ENCODE data around the gene CES4A.
"Not testable (repeated sequence)": the region's sequence is repeated elsewhere in the genome, so short reads cannot be mapped to it uniquely, and the experiment has no call there.

Gene CES4A

DNA sequence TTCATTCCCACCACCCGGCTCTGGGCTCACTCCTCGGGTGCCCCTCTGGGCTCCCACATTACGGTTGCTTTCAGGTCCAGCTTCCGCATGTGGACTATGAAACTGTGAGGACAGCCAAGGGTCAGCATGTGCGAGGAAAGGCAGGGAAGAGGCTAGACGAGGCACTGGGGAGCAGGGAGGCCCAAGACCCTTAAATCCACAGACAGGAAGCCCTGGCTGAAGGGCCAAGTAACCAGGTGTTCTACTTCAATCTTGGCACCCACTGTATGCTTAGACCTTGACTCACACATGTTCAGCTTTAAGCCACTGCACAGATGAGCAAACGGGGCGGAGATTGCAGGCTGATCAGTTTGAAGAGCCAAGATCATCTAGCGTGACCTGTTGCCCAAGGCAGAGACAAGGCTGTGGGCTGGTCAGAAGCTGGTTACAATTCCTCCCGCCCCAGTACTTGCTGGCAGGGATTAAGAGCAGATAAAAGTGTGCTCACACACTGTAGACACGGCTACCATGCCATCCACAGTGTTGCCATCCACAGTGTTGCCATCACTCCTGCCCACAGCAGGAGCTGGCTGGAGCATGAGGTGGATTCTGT, at the start of gene CES4A:
TSS of gene CES4A (plus strand) at position 393 of the 592 bp plus-strand sequence. CDS start at position 577, 184 bp downstream.
- no peak for DNase-seq

DNA sequence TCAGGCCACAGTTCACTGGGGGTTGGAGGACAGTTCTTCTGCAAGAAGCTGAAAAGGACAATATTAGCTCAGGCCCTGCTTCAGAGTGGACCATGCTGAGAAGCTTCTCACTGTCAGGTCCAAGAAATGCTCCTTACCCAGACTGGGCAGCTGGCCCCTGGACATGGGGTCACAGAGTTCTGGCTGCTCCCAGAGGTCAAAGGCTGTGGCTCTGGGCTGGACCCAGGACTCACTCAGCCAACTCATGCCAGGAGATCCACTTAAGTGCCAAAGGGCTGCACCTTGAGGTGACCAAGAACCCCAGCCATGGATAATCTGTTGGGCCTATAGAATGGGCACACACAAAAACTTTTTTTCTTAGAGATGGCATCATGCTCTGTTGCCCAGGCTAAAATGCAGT, 49.0 kb upstream of the CES4A start:
- no peak for DNase-seq

DNA sequence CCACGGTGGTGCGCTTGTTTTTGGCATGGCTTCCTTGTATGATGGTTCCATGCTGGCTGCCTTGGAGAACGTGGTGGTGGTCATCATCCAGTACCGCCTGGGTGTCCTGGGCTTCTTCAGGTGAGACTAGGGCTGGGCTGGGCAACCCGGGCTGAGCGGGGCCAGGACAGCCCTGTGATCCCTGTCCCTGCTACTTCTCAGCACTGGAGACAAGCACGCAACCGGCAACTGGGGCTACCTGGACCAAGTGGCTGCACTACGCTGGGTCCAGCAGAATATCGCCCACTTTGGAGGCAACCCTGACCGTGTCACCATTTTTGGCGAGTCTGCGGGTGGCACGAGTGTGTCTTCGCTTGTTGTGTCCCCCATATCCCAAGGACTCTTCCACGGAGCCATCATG, 48.2 kb upstream of the CES4A start:
- DNase-seq: no peak

DNA sequence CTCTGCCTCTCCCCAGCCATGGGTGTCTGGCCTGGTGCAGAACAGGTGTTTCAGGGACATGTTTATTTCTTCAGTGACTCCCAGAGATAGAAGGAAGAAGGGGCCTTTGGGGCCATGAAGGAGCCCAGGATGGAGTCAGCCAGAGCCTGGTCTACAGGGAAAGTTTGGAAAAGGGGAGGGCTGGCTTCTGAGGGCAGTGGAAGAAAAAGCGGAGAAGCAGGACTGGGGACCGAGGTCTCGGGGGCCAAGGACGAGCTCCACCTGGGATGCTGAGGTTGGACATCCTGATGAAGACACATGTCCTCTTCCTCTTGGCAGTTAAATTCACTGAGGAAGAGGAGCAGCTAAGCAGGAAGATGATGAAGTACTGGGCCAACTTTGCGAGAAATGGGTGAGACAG, 45.4 kb upstream of the CES4A start:
- no peak for DNase-seq

DNA sequence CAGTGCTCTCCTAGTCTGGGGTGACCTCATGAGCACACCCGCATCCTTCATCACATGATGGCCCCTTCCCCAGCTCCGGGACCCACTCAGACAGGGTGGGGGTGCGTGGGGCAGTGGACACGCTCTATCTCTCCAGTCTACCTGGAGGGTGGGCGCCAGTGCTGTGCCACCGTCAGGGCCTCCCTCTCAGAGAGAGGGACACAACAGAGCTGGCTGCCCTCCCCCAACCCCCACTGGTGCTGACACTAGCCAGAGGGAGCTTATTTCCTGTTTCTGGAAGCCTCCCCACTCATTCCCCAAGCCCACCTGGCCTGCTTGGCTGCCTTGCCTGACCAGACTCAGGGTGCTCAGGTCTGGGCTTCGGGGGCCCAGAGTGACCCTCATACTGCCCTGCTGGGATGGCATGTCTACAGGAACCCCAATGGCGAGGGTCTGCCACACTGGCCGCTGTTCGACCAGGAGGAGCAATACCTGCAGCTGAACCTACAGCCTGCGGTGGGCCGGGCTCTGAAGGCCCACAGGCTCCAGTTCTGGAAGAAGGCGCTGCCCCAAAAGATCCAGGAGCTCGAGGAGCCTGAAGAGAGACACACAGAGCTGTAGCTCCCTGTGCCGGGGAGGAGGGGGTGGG, 44.8 kb upstream of the CES4A start:
- no peak for DNase-seq

DNA sequence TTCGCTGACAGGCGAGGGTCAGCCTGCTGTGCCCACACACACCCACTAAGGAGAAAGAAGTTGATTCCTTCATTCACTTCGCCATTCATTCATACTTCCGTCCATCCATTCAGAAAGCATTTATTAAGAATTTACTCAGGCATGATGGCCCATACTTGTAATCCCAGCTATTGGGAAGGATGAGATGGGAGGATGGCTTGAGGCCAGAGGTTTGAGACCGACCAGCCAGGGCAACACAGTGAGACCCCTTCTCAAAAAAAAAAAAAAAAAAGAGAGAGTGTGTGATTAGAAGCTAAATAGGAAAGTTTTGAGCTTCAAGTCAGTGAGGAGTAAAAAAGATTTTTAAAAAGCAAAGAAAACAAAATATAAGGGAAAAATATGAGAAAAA, 44.3 kb upstream of the CES4A start:
- no peak for DNase-seq

DNA sequence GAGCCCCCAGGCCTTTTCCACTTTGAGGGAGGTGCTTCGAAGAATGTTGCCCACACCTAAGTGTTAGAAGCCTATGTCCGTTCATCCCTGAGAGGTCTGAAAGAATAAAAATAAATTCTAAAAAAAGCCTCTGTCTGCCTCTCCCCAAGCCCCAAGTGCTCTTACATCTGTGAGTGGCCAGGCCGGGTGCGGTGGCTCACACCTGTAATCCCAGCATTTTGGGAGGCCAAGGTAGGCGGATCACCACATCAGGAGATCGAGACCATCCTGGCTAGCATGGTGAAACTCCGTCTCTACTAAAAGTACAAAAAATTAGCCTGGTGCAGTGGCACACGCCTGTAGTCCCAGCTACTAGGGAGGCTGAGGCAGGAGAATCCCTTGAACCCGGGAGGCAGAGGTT, 43.4 kb upstream of the CES4A start:
- DNase-seq: not testable (repeated sequence)

DNA sequence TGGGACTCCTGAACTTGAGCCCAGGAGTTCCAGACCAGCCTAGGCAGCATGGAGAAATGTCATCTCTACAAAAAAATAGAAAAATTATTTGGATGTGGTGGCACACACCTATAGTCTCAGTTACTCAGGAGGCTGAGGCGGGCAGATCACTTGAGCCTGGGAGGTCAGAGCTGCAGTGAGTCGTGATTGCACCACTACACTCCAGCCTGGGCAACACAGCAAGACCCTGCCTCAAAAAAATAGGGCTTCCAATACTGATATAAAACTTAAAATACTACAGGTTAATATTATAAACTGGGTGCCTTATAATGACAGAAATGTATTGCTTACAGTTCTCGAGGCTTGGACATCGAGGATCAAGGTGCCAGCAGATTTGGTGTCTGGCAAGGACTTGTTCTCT, 42.5 kb upstream of the CES4A start:
- DNase-seq: no peak

DNA sequence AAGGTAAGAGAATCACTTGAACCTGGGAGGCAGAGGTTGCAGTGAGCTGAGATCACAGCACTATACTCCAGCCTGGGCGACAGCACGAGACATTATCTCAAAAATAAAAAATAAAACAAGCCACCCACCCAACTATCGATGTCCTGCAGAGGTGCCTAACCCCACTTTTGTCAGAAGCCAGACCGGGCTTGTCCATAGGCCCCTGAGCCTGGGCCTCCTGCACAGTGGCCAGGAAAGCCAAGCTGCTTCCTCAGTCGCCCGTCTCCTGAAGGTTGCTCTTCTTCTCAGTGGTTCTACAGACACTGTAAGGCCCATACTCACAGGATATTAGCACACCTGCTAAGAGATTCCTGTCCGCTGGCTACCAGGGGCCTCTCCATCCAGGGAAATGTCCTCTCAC, 41.8 kb upstream of the CES4A start:
- DNase-seq: no peak

DNA sequence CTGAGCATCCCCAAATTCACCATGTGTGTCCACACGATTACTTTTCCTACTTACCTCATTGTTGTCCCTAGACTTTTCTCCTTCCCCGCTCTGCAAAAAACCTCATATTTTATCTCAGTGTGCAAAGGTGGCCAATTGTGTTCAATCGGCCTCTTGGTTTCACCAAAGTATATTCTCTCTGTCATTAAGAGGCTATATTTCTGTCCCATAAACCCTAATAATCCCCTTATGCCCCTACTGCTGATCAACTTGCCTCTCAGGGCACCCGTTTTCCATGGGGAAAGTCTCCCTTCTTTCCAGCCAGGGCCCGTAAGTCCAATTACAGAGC, 41.5 kb upstream of the CES4A start:
- DNase-seq: no peak

DNA sequence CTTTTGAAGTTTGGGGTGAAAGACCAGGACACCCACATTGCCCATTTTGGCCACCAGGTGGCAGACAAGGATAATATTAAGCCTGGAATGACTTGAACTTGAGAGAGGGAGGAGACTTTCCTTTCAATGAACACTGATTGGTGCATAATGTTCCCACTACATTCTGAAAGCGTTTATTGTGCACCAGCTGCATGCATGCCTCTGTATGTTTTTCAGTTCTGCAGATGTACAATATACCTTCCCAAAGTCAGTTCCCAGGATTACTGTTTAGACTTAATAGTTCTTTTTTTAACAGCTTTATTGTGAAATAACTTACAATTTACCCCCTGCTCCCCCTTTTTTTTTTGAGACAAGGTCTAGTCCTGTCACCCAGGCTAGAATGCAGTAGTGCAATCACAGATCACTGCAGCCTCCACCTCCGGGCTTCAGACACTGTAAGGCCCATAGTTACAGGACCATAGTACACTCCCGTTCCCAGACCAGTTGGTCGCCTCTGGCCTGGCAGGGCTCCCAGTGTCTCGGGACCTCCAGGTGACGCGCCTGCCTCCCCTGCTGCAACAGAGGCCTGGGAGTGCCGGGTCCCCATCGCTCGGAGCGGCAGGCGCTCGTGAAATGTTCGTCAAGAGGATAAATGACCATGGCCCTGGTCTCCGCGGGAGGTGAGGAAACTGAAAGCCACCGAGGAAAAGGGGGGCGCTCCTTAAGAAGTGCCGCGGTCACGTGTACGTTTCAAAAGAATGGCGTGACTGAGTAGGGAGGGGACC, 40.9 kb upstream of the CES4A start:
- peak; percentile 61 to 86 (median 79) for DNase-seq

DNA sequence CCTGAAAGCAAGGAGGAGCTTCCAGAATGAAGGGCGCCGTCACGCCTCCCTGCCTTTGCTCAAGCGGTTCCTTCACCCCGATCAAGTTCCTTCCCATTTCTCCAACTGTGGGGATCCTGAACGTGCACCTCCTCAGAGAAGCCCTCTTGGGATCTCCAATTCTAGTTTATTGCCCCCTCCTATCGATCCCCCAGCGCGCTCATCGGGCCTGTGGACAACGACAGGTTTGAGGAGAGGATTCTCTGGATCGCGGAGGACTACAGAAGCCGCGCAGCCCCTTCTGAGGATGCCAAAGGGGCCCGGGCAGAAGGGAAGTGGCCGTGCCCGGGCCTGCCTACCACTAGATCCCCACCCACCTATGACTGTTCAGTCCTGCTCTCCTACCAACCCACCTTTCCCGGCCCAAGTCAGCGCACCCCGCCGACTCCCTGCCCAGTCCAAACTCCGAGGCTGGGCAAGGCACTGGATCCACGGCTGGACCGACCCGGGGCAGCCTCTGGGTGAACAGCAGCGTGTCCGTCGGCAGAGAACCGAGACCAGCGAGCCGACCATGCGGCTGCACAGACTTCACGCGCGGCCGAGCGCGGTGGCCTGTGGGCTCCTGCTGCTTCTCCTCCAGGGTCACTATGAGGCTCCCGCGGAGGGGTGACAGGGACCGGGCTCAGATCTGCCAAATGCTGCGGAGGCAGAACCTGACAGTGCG, 40.1 kb upstream of the CES4A start:
- peak in 1 of 6 experiments; percentile 22 for DNase-seq

DNA sequence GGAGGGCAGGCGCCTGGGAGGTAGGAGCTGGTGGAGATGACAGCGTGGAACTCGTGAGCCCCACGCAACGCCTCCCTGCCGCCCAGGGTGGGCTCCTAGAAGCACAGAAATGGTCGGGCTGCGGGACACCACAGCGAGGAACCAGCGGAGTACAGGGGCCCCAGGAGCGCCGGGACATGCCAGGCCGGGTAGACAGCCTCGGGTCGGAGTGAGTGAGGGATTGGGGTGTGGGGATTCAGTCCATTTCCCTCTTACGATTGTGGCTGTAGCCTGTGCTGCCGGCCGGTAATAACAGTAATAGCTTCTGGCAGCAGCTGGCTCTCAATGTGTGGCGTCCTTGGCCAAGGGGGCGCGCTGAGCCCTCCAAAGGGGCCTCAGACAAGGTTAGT, 39.6 kb upstream of the CES4A start:
- DNase-seq: no peak

DNA sequence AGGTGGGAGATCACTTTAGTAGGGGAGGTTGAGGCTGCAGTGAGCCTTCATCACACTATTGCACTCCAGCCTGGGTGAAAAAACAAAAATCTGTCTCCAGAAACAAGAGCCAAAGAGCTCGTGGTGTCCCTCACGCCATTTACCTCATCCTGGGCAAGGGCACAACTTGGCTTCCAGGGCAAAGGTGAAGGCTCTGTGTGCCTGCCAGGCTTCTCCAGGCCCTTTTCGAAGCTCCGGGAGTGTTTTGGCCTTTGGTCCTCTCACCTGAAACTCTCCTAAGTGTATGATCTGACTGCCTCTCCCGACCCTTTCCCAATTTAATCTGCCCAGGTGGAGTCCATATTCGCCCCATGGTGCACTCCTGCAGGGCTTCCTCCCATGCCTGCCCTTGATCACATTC, 38.9 kb upstream of the CES4A start:
- no peak for DNase-seq

DNA sequence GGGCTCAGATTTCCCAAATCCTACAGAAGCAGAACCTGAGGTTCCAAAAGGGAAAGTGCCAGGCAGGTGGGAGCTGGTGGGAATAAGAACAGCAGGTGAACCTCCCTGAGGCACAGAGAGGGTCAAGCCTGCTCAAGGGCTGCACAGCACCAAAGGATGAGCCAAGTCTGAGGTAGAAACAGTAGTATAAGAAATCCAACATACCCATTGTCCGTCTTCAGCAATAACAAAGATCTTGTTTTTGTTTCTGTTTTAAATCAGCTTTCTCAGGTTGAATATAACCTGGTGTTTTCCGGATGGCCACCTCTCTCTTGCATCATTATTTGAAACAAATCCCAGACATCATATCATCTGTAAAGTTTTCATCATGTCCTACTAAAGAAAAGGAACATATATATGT, 38.0 kb upstream of the CES4A start:
- no peak for DNase-seq

DNA sequence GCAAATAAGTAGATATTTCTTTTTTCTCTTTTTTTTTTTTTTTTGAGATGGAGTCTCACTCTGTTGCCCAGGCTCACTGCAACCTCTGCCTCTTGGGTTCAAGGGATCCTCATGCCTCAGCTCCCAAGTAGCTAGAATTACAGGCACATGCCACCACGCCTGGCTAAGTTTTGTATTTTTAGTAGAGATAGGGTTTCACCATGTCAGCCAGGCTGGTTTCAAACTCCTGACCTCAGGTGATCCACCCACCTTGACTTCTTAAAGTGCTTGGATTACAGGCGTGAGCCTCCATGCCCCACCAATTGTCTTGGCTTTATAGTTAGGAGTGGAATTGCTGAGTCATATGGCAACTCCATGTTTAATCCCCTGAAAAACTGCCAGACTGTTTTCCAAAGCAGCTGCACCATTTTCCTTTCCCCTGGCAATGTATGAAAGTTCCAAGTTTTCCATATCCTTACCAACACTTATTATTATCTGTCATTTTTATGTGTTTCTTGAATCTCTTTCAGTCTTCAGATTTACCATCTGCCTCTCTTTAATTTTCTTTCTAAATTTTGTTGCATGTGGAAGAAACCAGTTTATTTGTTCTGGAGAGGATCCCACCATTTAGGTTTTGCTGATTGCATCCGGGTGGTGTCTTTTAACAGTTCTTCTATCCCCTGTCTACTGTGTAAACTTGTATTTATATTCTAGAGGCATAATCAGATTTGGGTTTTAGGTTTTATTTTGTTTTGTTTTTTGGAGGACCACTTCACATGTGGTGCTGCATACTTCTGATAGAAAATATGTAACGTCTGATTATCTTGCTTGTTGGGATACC, 37.2 kb upstream of the CES4A start:
- no peak for DNase-seq

DNA sequence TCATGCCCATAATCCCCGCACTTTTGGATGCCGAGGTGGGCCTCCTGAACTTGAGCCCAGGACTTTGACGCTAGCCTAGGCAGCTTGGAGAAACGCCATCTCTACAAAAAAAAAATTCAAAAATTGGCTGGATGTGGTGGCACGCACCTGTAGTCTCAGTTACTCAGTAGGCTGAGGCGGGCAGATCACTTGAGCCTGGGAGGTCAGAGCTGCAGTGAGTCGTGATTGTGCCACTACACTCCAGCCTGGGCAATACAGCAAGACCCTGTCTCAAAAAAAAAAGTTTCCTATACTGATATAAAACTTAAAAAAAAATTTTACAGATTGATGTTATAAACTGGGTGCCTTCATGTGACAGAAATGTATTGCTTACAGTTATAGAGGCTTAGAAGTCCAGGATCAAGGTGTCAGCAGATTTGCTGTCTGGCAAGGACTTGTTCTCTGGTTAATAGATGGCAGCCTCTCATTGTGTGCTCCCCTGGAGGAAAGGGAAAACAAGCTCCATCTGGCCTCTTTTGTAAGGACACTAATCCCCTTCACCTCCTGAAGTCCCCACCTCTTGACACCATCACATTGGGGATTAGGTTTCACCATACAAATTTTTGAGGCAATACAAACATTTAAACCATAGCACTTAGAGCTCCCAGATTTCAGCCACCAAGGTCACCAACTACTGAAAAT, 35.8 kb upstream of the CES4A start:
- DNase-seq: no peak

DNA sequence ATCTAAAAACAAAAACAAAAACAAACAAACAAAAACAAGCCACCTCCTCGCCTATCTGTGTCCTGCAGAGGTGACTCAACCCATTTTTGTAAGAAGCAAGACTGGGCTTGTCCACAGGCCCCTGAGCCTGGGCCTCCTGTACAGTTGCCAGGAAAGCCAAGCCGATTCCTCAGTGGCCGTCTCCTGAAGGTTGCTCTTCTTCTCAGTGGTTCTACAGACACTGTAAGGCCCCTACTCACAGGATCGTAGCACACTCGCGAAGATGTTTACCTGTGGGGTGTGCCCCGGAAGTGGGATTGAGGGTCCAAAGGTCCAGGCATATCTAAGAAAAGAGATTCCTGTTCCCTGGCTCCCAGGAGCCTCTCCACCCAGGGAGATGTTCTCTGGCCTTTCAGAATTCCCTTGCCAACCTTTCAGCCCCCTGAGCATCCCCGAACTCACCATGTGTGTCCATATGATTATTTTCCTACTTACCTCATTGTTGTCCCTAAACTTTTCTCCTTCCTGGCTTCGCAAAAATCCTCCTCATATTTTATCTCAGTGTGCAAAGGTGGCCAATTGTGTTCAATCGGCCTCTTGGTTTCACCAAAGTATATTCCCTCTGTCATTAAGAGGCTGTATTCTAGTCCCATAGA, 34.8 kb upstream of the CES4A start:
- no peak for DNase-seq

DNA sequence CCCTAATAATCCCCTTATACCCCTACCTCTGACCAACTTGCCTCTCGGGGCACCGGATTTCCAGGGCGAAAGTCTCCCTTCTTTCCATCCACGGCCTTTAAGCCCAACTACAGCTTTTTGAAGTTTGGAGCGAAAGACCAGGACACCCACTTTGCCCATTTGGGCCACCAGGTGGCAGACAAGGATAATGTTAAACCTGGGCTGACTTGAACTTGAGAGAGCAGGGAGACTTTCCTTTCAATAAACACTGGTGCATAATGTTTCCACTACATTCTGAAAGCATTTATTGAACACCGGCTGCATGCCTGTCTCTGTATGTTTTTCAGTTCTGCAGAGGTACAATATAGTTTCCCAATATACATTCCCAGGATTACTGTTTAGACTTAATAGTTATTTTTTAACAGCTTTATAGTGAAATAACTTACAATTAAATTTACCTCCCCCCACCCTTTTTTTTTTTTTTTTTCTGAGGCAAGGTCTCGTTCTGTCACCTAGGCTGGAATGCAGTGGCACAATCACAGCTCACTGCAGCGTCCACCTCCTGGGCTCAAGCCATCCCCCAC, 34.2 kb upstream of the CES4A start:
- DNase-seq: peak; percentile 28 to 76 (median 60)

DNA sequence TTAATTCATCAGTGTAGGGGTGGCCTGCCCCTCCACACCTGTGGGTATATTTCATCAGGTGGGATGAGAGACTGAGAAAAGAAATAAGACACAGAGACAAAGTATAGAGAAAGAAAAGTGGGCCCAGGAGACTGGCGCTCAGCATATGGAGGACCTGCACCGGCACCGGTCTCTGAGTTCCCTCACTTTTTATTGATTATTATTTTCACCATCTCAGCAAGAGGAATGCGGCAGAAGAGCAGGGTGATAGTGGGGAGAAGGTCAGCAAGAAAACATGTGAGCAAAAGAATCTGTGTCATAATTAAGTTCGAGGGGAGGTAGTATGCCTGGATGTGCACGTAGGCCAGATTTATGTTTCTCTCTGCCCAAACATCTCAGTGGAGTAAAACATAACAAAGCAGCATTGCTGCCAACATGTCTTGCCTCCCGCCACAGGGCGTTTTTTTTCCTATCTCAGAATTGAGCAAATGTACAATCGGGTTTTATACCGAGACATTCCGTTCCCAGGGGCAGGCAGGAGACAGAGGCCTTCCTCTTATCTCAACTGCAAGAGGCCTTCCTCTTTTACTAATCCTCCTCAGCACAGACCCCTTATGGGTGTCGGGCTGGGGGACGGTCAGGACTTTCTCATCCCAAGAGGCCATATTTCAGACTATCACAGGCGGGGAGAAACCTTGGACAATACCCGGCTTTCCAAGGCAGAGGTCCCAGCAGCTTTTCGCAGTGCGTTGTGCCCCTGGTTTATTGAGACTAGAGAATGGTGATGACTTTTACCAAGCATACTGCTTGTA, 32.8 kb upstream of the CES4A start:
- DNase-seq: not testable (repeated sequence)

DNA sequence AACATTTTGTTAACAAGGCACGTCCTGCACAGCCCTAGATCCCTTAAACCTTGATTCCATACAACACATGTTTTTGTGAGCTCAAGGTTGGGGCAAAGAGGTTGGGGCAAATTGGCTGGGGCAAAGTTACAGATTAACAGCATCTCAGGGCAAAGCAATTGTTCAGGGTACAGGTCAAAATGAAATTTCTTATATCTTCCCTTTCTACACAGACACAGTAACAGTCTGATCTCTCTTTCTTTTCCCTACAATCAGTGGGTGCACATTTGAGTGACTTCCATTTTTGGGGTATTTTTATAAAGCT, 32.3 kb upstream of the CES4A start:
- not testable (repeated sequence) for DNase-seq
